Type B pancreatic cell (in vitro differentiated cells): ENCODE data around the gene PRKAR1A. TPM values are rescaled to one million over a fixed set of nuclear protein-coding genes. Genes with fewer than 3 reads are reported as not detected.
A peak's percentile ranks its signal among the peaks of the same experiment; 100 is the strongest.
"Not testable (repeated sequence)": the region's sequence is repeated elsewhere in the genome, so short reads cannot be mapped to it uniquely, and the experiment has no call there.

ENCODE experiments used
- DNase-seq: peaks from one replicate; pipeline ENCODE4 v3.0.0; 2021; ENCODE audit warnings: mixed read lengths; ENCODE audit not compliant: unreplicated experiment; ENCODE audit errors: extremely low spot score
- H3K27ac Mint-ChIP-seq: 2 replicates; pipeline ENCODE4 v1.8.0; 2021; ENCODE audit warnings: mild to moderate bottlenecking, mixed read lengths
- H3K27me3 Mint-ChIP-seq: 2 replicates; pipeline ENCODE4 v1.8.0; 2021; ENCODE audit warnings: mixed read lengths
- H3K36me3 Mint-ChIP-seq: 2 replicates; pipeline ENCODE4 v1.8.0; 2021; ENCODE audit warnings: mixed read lengths
- H3K4me1 Mint-ChIP-seq: one replicate; pipeline ENCODE4 v1.8.0; 2021; ENCODE audit warnings: mixed read lengths; ENCODE audit not compliant: unreplicated experiment
- H3K4me3 Mint-ChIP-seq: 2 replicates; pipeline ENCODE4 v1.8.0; 2021; ENCODE audit warnings: mild to moderate bottlenecking, mixed read lengths
- H3K9me3 Mint-ChIP-seq: 2 replicates; pipeline ENCODE4 v1.8.0; 2021; ENCODE audit warnings: mixed read lengths
- total RNA-seq: library from RNA; stranded (reverse); gene quantifications from 2 replicates; pipeline ENCODE4 v1.2.1, GENCODE V29; 2021; ENCODE audit warnings: low replicate concordance
- TF ChIP-seq, protein P1 (sequence below): fragments of 200-600 bp; sonication (generic); conservative IDR thresholded peaks from 2 replicates; pipeline ENCODE4 v1.5.0; 2021; ENCODE audit warnings: antibody characterized with exemption, mild to moderate bottlenecking

The PRKAR1A gene
- total RNA-seq, 1 donor from 2014 or later: 263 TPM

DNA sequence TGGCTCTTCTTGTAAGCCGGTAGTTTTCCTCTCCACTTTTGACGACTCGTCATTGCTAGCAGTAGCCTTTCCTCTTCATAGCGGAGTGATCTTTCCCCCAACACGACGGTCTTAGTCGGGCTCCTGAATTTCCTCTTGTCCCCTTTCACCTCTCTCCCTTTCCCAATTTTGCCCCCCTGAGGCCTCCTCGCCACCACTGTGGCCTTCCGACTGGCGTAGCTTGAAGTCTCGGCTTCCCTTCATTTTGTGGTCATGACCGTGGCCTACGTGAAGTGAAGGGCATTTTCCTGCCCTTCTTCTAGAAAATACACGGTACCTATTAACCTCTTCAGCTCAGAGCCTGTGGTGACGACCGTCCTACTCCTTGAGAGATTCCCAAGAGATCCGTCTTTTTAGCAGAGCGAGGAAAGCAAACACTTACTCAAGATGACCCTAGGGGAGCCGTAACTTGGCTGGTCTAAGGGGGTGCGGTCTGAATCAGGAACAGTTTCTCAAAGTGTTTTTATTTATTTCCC lies 787 bp downstream of the PRKAR1A start:
- no peak for DNase-seq
- Mint-ChIP-seq H3K4me3 (peak overlapping the region; percentile 100), H3K27me3 (no peaks in the 10 kb centered on the region), H3K27ac (peak overlapping the region; percentile 99), H3K36me3 (peaks cover 26% of the 10 kb centered on the region), H3K9me3 (no peaks in the 10 kb centered on the region), H3K4me1 (peaks cover 44% of the 10 kb centered on the region)
- TF ChIP-seq, protein P1, sequence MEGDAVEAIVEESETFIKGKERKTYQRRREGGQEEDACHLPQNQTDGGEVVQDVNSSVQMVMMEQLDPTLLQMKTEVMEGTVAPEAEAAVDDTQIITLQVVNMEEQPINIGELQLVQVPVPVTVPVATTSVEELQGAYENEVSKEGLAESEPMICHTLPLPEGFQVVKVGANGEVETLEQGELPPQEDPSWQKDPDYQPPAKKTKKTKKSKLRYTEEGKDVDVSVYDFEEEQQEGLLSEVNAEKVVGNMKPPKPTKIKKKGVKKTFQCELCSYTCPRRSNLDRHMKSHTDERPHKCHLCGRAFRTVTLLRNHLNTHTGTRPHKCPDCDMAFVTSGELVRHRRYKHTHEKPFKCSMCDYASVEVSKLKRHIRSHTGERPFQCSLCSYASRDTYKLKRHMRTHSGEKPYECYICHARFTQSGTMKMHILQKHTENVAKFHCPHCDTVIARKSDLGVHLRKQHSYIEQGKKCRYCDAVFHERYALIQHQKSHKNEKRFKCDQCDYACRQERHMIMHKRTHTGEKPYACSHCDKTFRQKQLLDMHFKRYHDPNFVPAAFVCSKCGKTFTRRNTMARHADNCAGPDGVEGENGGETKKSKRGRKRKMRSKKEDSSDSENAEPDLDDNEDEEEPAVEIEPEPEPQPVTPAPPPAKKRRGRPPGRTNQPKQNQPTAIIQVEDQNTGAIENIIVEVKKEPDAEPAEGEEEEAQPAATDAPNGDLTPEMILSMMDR: no peak

DNA sequence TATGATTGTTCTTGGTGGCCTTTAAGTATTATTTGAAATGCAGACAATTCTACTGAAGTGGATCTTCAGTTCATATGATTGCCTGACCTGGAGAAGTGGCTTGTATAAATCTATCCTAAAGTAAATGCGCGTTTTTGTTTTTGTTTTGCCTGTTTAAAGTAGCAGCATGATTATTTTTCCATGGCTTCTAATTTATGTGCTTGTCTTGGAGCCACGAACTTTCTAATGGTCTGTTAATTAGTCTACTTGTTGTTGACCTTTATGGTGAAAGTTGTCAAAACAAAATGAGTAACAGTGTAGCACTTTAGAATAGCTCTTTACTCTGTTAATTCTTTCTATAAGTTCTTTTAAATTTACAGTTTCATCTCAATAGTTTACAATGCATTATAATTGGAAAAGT lies 1.7 kb downstream of the PRKAR1A start:
- peaks cover 30% of the 10 kb centered on the region for H3K36me3 Mint-ChIP-seq
- H3K27ac Mint-ChIP-seq: peak overlapping the region; percentile 99
- peak overlapping the region; percentile 100 for H3K4me3 Mint-ChIP-seq
- H3K27me3 Mint-ChIP-seq: no peaks in the 10 kb centered on the region
- H3K9me3 Mint-ChIP-seq: no peaks in the 10 kb centered on the region
- no peak for DNase-seq
- TF ChIP-seq, protein P1: no peak
- H3K4me1 Mint-ChIP-seq: peaks cover 44% of the 10 kb centered on the region

DNA sequence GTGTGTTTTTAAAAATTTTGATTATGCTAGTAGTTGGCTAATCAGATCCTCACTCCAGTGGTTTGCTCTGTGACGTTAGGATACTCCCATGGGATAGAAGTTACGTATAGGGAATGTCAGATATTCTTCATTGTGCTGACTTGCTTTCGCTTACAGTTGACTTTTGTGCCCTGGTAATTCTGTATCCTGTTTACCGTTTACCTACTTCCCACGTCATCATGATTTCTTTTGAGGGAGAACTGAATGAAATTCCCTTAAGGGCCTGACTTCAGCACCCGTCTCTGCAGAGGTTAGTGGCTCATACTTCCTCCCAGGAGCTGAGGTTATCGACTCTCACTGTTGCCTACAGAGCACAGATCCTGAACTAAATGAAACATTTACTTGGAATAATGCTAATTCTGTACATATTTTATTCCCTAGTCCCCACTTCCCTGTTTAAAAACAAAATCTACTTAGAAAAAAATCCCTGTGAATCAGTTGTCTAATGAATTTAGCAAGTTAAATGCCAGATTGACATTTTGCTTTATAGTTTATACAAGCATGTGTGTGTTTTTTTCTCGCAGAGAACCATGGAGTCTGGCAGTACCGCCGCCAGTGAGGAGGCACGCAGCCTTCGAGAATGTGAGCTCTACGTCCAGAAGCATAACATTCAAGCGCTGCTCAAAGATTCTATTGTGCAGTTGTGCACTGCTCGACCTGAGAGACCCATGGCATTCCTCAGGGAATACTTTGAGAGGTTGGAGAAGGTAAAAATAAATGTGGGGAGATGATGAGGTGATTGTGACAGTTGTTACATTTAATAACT lies 2.8 kb downstream of the PRKAR1A start:
- Mint-ChIP-seq H3K36me3 (peaks cover 40% of the 10 kb centered on the region), H3K27ac (peak overlapping the region; percentile 99), H3K4me3 (peak overlapping the region; percentile 100), H3K4me1 (peaks cover 40% of the 10 kb centered on the region), H3K9me3 (no peaks in the 10 kb centered on the region), H3K27me3 (no peaks in the 10 kb centered on the region)
- TF ChIP-seq, protein P1: no peak
- DNase-seq: no peak

DNA sequence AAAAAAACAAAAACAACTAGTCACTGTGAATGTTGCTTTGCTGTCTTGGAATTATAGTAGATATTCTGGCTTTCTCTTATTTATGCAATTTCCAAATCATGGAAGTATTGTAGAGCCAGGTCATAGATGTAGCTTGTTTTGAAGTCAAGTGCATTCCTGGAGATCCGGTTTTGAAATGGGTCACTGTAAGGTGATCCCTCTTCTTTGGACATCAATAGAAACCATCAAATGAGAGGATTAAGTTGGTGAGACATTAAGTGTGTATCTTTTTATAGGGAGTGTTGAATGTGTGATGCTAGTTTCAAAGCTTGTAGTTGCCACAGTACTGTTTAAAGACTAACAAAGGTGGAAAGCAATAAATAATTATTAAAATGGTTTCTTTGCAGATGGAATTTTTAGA lies 4.5 kb downstream of the PRKAR1A start:
- no peak for DNase-seq
- peaks cover 44% of the 10 kb centered on the region for H3K36me3 Mint-ChIP-seq
- no peak overlapping the region for H3K4me3 Mint-ChIP-seq

DNA sequence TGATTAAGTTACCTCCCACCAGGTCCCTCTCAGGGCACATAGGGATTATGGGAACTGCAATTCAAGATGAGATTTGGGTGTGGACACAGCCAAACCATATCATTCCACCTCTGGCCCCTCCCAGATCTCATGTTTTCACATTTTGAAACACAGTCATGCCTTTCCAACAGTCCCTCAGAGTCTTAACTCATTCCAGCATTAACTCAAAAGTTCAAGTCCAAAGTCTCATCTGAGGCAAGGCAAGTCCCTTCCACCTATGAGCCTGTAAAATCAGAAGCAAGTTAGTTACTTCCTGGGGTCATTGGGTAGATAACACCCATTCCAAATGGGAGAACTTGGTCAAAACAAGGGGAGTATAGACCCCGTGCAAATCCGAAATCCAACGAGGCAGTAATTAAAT lies 5.4 kb downstream of the PRKAR1A start:
- H3K27ac Mint-ChIP-seq: peak overlapping the region; percentile 41
- H3K4me1 Mint-ChIP-seq: peaks cover 25% of the 10 kb centered on the region
- not testable (repeated sequence) for H3K27me3 Mint-ChIP-seq, H3K4me3 Mint-ChIP-seq, DNase-seq, H3K9me3 Mint-ChIP-seq
- peaks cover 49% of the 10 kb centered on the region for H3K36me3 Mint-ChIP-seq

More for the DNA sequence above, 4.5 kb downstream of the PRKAR1A start:
- Mint-ChIP-seq H3K9me3 (no peaks in the 10 kb centered on the region), H3K27me3 (no peaks in the 10 kb centered on the region), H3K27ac (peak overlapping the region; percentile 18), H3K4me1 (peaks cover 25% of the 10 kb centered on the region)
- TF ChIP-seq, protein P1: no peak

DNA sequence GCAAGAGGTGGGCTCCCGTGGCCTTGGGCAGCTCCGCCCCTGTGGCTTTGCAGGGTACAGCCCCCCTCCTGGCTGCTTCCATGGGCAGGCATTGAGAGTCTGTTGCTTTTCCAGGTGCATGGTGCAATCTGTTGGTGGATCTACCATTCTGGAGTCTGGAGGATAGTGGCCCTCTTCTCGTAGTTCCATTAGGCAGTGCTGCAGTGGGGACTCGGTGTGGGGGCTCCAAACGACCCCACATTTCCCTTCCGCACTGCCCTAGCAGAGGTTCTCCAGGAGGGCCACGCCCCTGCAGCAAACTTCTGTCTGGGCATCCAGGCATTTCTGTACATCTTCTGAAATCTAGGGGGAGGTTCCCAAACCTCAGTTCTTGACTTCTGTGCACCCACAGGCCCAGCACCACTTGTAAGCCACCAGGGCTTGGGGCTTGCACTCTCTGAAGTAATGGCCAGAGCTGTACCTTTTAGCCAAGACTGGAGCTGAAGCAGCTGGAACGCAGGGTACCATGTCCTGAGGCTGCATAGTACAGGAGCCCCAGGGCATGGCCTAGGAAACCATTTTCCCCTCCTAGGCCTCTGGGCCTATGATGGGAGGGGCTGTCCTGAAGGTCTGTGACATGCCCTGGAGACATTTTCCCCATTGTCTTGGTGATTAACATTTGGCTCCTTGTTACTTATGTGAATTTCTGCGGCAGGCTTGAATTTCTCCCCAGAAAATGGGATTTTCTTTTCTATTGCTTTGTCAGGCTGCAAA lies 6.0 kb downstream of the PRKAR1A start:
- DNase-seq: no peak
- Mint-ChIP-seq H3K36me3 (peaks cover 54% of the 10 kb centered on the region), H3K4me1 (peaks cover 25% of the 10 kb centered on the region), H3K4me3 (no peak overlapping the region), H3K27ac (no peak overlapping the region), H3K27me3 (no peaks in the 10 kb centered on the region), H3K9me3 (no peaks in the 10 kb centered on the region)
- TF ChIP-seq, protein P1: no peak

DNA sequence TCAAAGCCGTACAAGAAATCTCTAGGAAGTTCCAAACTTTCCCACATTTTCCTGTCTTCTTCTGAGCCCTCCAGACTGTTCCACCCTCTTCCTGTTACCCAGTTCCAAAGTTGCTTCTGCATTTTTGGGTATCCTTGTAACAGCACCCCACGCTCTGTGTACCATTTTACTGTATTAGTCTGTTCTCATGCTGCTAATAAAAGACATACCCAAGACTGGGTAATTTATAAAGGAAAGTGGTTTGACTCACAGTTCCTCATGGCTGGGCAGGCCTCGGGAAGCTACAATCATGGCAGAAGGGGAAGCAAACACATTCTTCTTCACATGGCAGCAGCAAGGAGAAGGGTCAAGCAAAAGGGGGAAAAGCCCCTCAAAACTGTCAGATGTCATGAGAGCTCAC lies 6.8 kb downstream of the PRKAR1A start:
- peak overlapping the region; percentile 6 for H3K27ac Mint-ChIP-seq
- not testable (repeated sequence) for DNase-seq, H3K4me3 Mint-ChIP-seq, H3K27me3 Mint-ChIP-seq, H3K9me3 Mint-ChIP-seq
- peaks cover 17% of the 10 kb centered on the region for H3K4me1 Mint-ChIP-seq
- peaks cover 61% of the 10 kb centered on the region for H3K36me3 Mint-ChIP-seq
